Measurements from ENCODE around the gene ZNF764.
"Not testable (repeated sequence)": the region's sequence is repeated elsewhere in the genome, so short reads cannot be mapped to it uniquely, and the experiment has no call there.

The ZNF764 gene

GRCh38 chr16:30527635-30528178 lies 30.5 kb downstream of the ZNF764 start:
- no peak for DNase-seq (ENCODE audit: low spot score)

- peak; percentile 94 for DNase-seq (ENCODE audit: low spot score)
These were observed 31.1 kb downstream of the ZNF764 start for GRCh38 chr16:30526823-30527634.

DNA sequence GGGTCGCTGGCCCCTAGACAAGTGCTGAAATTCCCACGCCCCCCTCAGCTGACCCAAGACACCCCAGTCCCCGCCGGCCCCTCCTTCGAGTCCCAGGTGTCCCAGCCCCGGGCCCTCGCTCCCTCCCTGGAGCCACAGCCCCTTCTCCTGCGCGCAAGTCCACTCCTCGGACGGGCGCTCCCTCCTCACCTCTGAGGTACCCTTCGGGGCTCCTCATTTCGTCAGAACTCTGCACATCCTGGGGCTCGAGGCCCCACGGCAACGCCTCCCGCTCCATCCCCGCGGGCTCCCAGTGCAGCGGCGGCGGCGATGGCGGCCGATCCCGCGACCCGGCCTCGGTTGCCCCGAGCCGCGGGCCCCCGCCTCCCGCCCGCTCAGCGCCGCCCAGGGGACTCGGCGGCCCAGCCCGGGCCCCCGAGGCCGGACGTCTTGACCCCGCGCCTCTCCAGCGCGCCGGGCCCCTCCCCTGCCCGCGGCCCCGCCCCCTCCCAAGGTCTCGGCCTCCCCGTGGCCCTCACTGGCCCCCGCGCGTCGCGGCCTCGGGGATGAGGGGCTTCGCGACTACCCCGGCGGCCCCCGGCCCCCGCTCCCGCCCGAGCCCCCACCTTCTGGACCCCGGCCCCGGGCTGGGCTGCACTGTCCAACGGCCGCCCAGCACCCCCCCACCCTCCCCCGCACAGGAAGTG lies 31.9 kb downstream of the ZNF764 start, which contains the start of gene ZNF768:
Gene ZNF768, minus strand, starts transcription at position 430 of the 686 bp plus-strand sequence. Its CDS starts 153 bp downstream, at position 277.
- DNase-seq (ENCODE audit: low spot score): no peak

GRCh38 chr16:30525844-30526136 lies 32.4 kb downstream of the ZNF764 start:
- no peak for DNase-seq (ENCODE audit: low spot score)

DNA sequence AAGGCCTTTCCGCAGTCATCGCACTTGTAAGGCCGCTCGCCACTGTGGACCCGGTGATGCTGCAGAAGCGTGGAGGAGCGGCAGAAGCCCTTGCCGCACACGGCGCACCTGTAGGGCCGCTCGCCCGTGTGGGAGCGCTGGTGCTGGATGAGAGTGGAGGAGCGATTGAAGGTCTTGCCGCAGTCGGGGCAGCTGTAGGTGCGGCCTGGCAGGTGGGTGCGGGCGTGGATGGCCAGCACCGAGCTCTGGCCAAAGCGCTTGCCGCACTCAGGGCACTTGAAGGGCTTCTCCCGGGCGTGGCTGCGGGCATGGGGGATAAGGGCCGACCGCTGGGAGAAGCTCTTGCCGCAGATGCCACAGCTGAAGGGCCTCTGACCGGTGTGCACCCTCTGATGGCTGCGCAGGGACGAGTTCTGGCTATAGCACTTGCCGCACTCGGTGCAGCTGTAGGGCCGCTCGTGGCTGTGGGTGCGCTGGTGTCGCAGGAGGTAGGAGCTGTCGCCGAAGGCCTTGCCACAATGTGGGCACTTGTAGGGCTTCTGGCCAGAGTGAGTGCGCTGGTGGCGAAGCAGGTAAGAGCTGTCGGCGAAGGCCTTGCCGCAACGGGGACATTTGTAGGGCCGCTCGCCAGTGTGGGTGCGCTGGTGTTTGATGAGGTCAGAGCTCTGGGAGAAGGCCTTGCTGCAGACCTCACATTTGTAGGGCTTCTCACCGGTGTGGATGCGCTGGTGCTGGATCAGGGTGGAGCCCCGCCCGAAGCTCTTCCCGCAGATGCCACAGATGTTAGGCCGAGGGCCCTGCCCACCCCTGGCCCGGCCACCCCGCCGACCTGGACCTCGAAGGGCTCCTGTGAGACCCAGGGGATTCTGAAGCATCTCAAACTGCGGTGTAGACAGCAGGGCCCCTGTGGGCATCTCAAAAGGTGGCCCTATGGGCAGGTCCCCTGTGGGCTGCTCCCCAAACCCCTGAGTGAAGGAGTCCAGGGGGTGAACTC lies 33.3 kb downstream of the ZNF764 start:
- no peak for DNase-seq (ENCODE audit: low spot score)

DNA sequence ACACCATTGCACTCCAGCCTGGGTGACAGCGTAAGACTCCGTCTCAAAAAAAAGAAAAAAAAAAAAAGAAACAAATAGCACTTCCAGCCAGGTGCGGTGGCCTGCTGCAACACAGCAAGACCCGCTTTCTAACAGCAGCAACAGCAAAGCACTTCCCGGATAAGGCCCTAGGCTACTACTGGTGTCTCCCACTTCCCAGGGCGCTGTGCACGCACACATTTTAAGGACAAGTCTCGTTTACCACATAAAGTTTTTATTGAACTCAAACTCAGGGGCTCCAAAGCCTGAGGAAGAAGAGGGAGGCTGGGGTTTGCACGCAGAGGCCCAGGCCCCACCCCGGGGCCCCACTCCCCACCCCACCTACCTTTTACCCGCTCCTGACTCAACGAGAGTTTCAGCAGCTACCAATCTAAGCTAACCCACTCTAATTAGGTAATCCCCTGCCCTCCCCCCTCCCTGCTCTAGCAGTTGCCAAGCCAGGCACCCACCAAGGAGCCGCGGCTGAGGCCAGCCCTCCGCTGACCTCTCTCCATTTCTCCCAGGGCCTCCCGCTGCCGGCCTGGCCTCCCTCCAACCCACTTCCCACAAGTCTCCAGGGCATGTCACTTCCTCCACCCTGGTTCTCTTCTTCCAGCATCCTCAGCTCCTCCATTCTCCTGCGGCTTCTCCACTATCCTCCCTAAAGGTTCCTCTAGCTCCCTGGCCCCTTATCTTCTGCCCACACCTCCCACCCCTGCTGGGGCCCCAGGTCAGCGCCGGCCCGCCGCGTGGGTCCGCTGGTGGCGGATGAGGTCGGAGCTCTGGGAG lies 34.2 kb downstream of the ZNF764 start:
- DNase-seq (ENCODE audit: low spot score): no peak

DNA sequence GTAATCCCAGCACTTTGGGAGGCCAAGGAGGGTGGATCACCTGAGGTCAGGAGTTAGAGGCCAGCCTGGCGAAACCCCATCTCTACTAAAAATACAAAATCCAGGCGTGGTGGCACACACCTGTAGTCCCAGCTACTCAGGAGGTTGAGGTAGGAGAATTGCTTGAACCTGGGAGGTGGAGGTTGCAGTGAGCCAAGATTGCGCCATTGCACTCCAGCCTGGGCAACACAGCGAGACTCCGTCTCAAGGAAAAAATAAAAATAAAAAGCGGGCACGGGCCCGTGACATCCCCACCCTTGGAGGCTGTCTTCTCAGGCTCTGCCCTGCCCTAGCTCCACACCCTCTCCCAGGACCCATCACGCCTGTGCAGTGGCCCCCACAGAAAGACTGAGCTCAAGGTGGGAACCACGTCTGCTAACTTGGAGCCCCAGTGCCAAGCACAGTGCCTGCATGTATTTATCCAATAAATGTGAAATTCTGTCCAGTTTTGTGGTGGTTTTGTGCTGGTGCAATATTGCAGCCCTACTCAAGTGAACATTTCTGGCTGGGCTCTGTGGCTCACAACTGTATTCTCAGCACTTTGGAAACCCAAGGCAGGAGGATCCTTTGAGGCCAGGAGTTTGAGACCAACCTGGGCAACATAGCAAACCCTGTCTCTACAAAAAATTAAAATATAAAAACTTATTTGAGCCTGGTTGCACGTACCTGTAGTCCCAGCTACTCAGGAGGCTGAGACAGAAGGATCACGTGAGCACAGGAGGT lies 35.3 kb downstream of the ZNF764 start:
- not testable (repeated sequence) for DNase-seq (ENCODE audit: low spot score)

DNA sequence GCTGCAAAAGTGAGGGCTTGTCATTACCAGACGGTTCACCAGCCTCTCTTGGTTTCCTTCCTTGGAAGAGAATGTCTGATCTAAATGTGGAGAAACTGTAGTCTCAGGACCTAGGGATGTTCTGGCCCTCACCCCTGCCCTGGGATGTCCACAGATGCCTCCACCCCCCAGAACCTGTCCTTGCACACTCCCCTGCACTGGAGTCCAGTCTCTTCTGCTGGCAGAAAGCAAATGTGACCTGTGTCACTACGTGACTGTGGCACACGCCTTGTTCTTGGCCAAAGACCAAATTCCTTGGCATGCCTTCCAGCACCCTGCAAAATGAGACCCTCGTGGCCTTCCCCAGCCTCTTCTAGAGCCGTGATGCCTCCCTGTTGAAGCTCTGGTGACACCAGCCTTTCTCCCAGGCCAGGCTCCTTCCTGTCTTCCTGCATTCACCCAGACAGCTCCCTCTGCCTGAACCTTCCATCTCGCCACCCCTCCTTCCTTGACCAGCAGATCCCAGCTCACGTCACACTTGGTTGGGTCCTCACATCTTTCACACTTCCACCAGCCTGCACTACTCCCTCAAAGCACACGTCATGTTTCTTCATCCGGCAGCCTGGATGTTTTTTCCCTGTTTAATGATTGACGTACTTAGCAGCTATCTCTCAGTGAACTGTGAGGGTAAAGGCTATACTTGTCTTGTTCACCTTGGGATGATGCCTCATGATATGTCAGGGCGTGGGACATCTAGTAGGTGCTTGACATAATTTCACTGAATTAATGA lies 36.1 kb downstream of the ZNF764 start:
- no peak for DNase-seq (ENCODE audit: low spot score)

DNA sequence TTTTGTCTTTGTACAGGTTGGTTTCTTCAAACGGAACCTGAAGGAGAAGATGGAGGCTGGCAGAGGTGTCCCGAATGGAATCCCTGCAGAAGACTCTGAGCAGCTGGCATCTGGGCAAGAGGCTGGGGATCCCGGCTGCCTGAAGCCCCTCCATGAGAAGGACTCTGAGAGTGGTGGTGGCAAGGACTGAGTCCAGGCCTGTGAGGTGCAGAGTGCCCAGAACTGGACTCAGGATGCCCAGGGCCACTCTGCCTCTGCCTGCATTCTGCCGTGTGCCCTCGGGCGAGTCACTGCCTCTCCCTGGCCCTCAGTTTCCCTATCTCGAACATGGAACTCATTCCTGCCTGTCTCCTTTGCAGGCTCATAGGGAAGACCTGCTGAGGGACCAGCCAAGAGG lies 36.7 kb downstream of the ZNF764 start:
- no peak for DNase-seq (ENCODE audit: low spot score)

- DNase-seq (ENCODE audit: low spot score): no peak
These were observed 38.8 kb downstream of the ZNF764 start for GRCh38 chr16:30519120-30520049.

GRCh38 chr16:30518552-30518951 lies 39.6 kb downstream of the ZNF764 start:
- DNase-seq (ENCODE audit: low spot score): no peak

GRCh38 chr16:30515275-30515674 lies 42.9 kb downstream of the ZNF764 start:
- DNase-seq (ENCODE audit: low spot score): no peak

DNA sequence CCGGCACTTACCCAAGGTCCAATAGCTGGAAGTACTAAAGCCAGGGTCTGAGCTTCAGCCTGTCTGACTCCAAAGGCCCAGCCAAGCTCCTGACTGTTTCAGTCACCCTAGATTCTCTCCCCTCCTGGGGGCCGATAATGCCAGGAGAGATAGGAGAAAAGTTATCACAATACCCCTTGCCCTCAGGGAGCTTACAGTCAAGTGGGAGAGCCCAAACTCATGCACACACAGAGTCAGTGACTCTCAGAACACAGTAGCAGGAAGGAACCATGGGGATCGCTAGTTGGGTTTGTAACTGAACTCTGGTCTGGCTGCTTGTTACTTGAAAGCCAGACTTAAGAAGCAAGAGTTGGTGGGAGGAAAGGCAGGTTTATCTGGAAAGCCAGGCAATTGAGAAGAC lies 46.7 kb downstream of the ZNF764 start:
- no peak for DNase-seq (ENCODE audit: low spot score)

DNA sequence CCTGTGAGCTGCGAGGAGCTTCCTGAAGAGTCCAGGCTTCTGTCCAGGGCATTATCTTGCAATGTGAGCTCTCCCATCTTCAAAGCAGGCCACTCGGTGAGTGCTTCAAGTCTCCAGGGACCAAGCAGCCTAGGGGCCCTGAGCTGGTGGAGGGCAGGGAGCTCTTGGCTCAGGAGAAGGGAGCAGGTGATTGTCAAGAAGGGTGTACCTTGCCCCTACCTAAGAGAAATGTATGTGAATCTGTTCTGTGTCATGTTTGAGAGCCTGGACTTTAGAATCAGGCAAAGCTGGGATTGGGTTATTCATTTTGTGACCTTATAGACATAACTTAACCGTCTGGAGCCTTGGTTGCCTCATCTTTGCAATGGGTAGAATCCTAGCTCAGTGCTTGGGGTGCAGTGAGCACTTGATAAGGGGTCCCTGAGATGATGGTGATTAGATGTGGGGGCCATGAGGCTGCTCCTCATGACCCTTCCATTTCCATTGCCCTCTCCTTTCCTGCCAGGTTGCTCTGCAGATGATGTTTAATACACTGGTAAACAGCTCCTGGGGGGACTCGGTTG lies 47.7 kb downstream of the ZNF764 start:
- DNase-seq (ENCODE audit: low spot score): no peak

DNA sequence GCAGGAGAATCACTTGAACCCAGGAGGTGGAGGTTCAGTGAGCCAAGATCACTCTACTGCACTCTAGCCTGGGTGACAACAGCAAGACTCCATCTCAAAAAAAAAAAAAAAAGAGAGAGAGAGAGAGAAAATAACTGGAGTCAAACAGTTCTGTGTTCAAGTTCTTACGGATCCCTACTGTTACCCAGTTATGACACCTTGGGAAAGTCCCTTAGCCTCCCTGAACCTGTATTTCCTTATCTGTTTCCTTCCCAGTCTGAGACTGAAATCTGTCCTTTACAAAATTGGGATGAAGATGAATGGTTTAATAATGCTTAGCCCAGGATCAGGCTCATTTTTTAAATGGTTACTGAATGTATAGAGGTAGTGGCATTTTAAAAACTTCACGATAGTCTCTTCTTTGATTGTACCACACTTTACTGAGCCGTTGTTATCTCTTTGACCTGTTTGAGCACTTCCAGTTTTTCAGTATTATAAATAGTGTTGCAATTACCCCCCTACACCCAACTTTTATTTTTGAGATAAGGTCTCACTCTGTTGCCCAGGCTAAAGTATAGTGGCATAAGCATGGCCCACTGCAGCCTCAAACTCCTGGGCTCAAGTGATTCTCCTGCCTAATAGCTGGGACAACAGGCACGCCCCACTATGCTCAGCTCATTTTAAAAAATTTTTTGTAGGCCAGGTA lies 49.0 kb downstream of the ZNF764 start:
- DNase-seq (ENCODE audit: low spot score): no peak
